Sigmoid colon (tissue), 7 donors: Measurements from ENCODE around the gene KLHL40. TPM values are rescaled to one million over a fixed set of nuclear protein-coding genes. Genes with fewer than 3 reads are reported as not detected.

Experiments
- DNase-seq: peaks from one replicate; pipeline ENCODE4 v3.0.0-alpha.2; 2019
- H3K27ac ChIP-seq, 4 donors: fragments of 200-600 bp; sonication (generic); one replicate each; pipeline ENCODE4 v1.5.1; 2016 to 2019; ENCODE audit warnings: mild to moderate bottlenecking in 1 of 4
- H3K27me3 ChIP-seq, 3 donors: fragments of 200-600 bp; sonication (generic); one replicate each; pipeline ENCODE4 v1.5.1; 2019; ENCODE audit warnings: mild to moderate bottlenecking in 1 of 3
- H3K36me3 ChIP-seq, 4 donors: fragments of 200-600 bp; sonication (generic); one replicate each; pipeline ENCODE4 v1.5.1; 2016 to 2019
- H3K4me1 ChIP-seq, 4 donors: fragments of 200-600 bp; sonication (generic); one replicate each; pipeline ENCODE4 v1.5.1; 2017 to 2019
- H3K4me3 ChIP-seq, 4 donors: fragments of 200-600 bp; sonication (generic); one replicate each; pipeline ENCODE4 v1.5.1; 2017 to 2019; ENCODE audit warnings: mild to moderate bottlenecking in 2 of 4, moderate library complexity in 1 of 4
- H3K9me3 ChIP-seq, 4 donors: fragments of 200-600 bp in 3 of 4; sonication (generic) in 3 of 4; one replicate each; pipeline versions ENCODE4 v1.5.1 to v1.6.1; 2013 to 2019
- EP300 ChIP-seq, 4 donors: sonication (generic); formaldehyde crosslinking; IDR thresholded peaks; one replicate each; pipeline ENCODE4 v1.6.1; 2017; ENCODE audit warnings: antibody characterized with exemption in 4 of 4
- POLR2A ChIP-seq, 2 donors: fragments of 450-650 bp; IDR thresholded peaks; one replicate each; pipeline ENCODE4 v1.6.1; 2016; ENCODE audit warnings: antibody characterized with exemption in 2 of 2, mild to moderate bottlenecking in 2 of 2, moderate library complexity in 2 of 2
- POLR2AphosphoS5 ChIP-seq, 4 donors: sonication (generic); formaldehyde crosslinking; IDR thresholded peaks; one replicate each; pipeline ENCODE4 v1.6.1; 2017; ENCODE audit warnings: antibody characterized with exemption in 4 of 4
- whole genome bisulfite sequencing, 2 donors: extraction: QIAGEN DNeasy Blood & Tissue Kit; methylation state at CpG; one replicate each; pipeline ENCODE4 v1.1.7; 2013; 5-methylcytosine and 5-hydroxymethylcytosine counted together
- intact Hi-C: fragments of 100-400 bp; cut with DNase I; formaldehyde crosslinking; loops from one replicate; pipeline ENCODE4 v1.15.1; 2023
- polyA plus RNA-seq, 3 donors: library from polyadenylated mRNA; stranded (reverse); fragments of 200-250 nt; gene quantifications; one replicate each; pipeline ENCODE4 v1.2.3, GENCODE V29; 2013
- total RNA-seq, 4 donors: library from RNA; depleted of rRNA; stranded (reverse); fragments of >200 nt; gene quantifications; one replicate each; pipeline ENCODE4 v1.1.0, GENCODE V29; 2016
- TF ChIP-seq, protein P1 (sequence below), 4 experiments: fragments of 450-650 bp in 3 of 4; fragments of 200-600 bp in 1 of 4; IDR thresholded peaks; one replicate each; pipeline ENCODE4 v1.5.1; 2016 to 2019; ENCODE audit warnings: antibody characterized with exemption in 4 of 4, mild to moderate bottlenecking in 3 of 4, moderate library complexity in 2 of 4
- donor health status: healthy with polysubstance abuse.
- donor health status: Bipolar disorder and iron deficiency.
- donor health status: healthy.

Gene KLHL40
- total and polyA plus RNA-seq, 7 donors = under 0.01 TPM; not detected in 6

DNA sequence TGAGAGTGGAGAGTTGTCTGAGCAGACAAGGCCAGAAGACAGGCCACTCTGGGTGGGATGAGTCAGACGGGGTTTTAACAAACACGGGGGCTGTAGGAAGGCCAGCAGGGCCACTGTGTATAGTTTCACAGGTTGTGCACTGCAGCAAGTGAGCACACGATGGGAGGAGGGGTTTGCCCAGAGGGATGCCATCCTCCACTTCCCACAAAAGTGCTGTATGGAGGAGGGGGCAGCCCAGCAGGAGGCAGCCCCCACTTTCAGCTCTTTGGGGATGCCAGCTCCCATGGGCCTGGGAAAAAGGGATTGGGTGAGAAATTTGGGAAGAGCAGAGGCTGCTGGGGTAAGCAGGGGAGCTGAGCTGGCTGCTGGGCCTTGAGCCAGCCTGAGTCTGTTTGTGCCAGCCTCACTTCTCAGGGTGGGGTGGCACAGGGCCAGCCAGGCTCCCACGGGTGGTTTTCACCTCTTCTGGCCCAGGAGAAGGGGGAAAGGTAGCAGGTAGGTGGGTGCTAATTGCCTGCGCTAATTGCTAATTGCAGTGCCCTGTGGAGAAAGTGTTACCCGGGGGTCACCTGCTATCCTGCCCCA lies 25.1 kb upstream of the KLHL40 start:
- intact Hi-C loops = no loop called here
- H3K4me3 ChIP-seq = no peak overlapping the region
- H3K9me3 ChIP-seq = no peaks in the 10 kb centered on the region
- WGBS, 2 donors = 56 to 75% methylated on average over 6 of the region's 6 CpGs
- DNase-seq = peak; percentile 68
- peaks cover 0 to 26% (median 4%) of the 10 kb centered on the region in 4 donors for H3K36me3 ChIP-seq
- peaks cover 0 to 55% (median 43%) of the 10 kb centered on the region in 4 donors for H3K4me1 ChIP-seq
- H3K27ac ChIP-seq = peak overlapping the region; percentile 27 to 93 (median 53)
- H3K27me3 ChIP-seq = no peaks in the 10 kb centered on the region
- TF ChIP-seq, protein P1, sequence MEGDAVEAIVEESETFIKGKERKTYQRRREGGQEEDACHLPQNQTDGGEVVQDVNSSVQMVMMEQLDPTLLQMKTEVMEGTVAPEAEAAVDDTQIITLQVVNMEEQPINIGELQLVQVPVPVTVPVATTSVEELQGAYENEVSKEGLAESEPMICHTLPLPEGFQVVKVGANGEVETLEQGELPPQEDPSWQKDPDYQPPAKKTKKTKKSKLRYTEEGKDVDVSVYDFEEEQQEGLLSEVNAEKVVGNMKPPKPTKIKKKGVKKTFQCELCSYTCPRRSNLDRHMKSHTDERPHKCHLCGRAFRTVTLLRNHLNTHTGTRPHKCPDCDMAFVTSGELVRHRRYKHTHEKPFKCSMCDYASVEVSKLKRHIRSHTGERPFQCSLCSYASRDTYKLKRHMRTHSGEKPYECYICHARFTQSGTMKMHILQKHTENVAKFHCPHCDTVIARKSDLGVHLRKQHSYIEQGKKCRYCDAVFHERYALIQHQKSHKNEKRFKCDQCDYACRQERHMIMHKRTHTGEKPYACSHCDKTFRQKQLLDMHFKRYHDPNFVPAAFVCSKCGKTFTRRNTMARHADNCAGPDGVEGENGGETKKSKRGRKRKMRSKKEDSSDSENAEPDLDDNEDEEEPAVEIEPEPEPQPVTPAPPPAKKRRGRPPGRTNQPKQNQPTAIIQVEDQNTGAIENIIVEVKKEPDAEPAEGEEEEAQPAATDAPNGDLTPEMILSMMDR (IDR thresholded peaks at IDR 0.05) = no peak
- TF ChIP-seq POLR2AphosphoS5 (IDR thresholded peaks at IDR 0.05) (no peak), POLR2A (IDR thresholded peaks at IDR 0.05) (no peak), EP300 (IDR thresholded peaks at IDR 0.05) (no peak)

DNA sequence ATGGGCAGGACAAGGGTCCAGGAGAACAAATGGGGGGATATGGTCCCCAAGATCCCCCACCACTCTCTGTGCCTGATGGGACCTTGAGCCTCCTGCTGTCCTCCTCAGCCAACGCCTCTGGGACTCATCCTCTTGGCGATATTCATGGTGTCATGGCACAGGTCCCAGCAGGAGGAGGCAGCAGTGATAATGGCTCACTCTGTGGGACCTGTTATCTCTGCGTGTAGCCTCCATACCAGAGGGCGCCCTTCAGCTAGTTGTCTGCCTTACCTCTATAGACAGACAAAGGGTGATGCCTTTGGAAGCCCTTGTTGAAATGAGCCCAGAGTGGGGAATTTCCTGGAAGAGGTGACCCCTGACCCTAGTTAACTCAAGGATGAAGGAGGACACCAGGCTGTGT lies 24.4 kb upstream of the KLHL40 start:
- Histone ChIP-seq H3K4me1 (peaks cover 0 to 53% (median 40%) of the 10 kb centered on the region in 4 donors), H3K36me3 (peaks cover 0 to 26% (median 4%) of the 10 kb centered on the region in 4 donors), H3K9me3 (no peaks in the 10 kb centered on the region), H3K4me3 (no peak overlapping the region), H3K27me3 (no peaks in the 10 kb centered on the region), H3K27ac (peak overlapping the region in 2 of 4 donors; percentile 27 to 93)
- DNase-seq = no peak
- intact Hi-C loops = no loop called here
- TF ChIP-seq POLR2A (IDR thresholded peaks at IDR 0.05) (no peak), POLR2AphosphoS5 (IDR thresholded peaks at IDR 0.05) (no peak), EP300 (IDR thresholded peaks at IDR 0.05) (no peak)
- TF ChIP-seq, protein P1 (IDR thresholded peaks at IDR 0.05) = no peak
- WGBS, 2 donors = 81 to 82% methylated on average over 4 of the region's 4 CpGs

DNA sequence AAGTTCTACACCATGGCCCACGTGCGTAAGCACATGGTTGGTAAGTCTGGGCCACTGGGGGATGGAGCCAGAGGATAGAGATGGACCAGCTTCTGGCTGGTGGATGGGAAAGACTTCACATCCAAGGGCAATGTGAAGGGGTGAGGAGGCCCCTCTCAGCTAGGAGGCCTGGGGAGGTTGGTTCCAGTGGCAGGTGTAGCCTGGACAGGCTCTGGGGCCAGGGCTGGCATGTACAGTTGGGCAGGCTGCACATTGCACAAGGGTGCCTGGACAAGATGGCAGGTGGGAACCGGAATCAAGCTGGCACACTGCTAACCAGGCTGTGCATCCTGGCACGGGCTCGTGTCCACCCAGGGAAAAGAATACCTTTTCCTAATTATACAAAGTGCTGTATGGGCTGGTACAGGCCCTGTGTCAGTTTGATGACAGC lies 23.7 kb upstream of the KLHL40 start:
- no peak for DNase-seq
- no peaks in the 10 kb centered on the region for H3K9me3 ChIP-seq
- intact Hi-C loops = loop anchor here (1.0 kb wide), 1 partner anchor 16 kb away; no protein-coding TSS in a partner anchor

DNA sequence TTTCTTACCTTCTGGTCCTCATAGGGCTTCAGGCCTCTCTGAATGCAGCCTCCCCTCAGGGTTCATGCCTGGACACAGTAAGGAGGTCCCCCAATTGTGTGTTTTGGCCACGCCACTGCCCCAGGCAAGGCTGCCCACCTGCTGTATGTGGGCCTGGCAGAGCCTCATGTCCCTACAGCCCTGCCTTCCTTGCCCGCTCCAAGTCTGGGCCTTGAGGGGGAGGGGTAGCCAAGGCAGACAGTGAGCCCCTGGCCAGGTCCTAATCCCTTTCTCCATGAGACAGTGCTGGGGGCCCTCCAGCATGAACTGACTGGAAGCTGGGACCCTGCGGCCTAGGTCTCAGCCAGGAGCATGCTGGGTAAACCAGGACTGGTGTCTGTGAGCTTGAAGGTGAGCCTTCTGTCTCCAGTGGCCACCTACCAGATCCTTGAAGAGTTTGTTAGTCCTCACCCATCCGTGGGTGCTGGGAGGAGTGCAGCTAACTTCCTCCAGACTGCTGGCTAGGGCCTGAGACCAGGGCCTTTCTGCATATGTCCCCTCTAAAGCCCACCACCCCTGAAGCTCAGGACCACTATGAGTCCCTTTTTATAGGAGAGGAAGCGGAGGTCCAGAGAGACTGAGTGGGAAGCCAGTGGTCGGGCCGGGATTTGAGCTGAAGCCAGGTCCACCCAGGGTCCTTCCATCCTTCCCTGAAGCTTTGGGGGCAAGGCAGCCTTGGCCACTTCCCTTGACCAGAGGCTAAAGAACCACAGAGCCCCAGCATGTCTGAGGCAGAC lies 23.1 kb upstream of the KLHL40 start:
- no peak overlapping the region for H3K27ac ChIP-seq
- no peak overlapping the region for H3K4me3 ChIP-seq
- peaks cover 0 to 53% (median 46%) of the 10 kb centered on the region in 4 donors for H3K4me1 ChIP-seq
- no peak for TF ChIP-seq EP300 (IDR thresholded peaks at IDR 0.05)
- TF ChIP-seq, protein P1 (IDR thresholded peaks at IDR 0.05) = no peak
- TF ChIP-seq POLR2AphosphoS5 (IDR thresholded peaks at IDR 0.05) = no peak
- TF ChIP-seq POLR2A (IDR thresholded peaks at IDR 0.05) = no peak
- no peaks in the 10 kb centered on the region for H3K27me3 ChIP-seq
- H3K36me3 ChIP-seq = peaks cover 0 to 26% (median 4%) of the 10 kb centered on the region in 4 donors
- H3K9me3 ChIP-seq = no peaks in the 10 kb centered on the region
- 87 to 92% methylated on average over 7 of the region's 7 CpGs for WGBS, 2 donors
- DNase-seq = peak; percentile 64
- intact Hi-C loops = loop anchor here (1.0 kb wide), 1 partner anchor 15 kb away; no protein-coding TSS in a partner anchor

More for the DNA sequence above, 23.7 kb upstream of the KLHL40 start:
- H3K4me1 ChIP-seq = peaks cover 0 to 53% (median 41%) of the 10 kb centered on the region in 4 donors
- 92 to 94% methylated on average over 5 of the region's 5 CpGs for WGBS, 2 donors
- no peaks in the 10 kb centered on the region for H3K27me3 ChIP-seq
- H3K27ac ChIP-seq = no peak overlapping the region
- no peak overlapping the region for H3K4me3 ChIP-seq
- peaks cover 0 to 26% (median 4%) of the 10 kb centered on the region in 4 donors for H3K36me3 ChIP-seq
- no peak for TF ChIP-seq POLR2A (IDR thresholded peaks at IDR 0.05)
- TF ChIP-seq, protein P1 (IDR thresholded peaks at IDR 0.05) = no peak
- no peak for TF ChIP-seq EP300 (IDR thresholded peaks at IDR 0.05)
- TF ChIP-seq POLR2AphosphoS5 (IDR thresholded peaks at IDR 0.05) = no peak
